Measurements from ENCODE around the gene NOD1. TPM values are rescaled to one million over a fixed set of nuclear protein-coding genes. Genes with fewer than 3 reads are reported as not detected.

Gene NOD1
- total and polyA plus RNA-seq, 2 of the 8 experiments (the other 6 are each of a cell fraction or from before 2014, with no cell fraction given), result 3.8 to 6.5 TPM

DNA sequence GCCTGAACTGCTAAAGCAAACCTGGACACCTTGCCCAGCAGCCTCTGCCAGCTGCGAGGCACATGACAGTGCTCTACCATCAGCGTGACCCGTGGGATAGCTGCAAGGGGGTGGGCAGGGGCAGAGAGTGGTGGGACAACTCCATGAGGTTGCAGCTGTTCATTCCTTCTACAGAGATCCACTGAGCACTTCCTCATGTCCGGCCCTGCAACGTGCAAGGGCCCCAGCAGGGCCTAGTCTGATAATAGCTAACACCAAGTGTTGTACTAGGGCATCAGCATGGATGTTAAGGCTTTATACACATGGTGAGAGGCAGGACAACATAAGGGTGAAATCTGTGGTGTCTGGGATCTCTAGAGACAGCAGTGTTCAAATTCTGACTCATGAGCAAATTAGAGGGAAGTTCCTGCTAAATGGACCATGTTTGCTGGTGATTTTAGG is 14.3 kb downstream of the NOD1 start:
- WGBS, 2 experiments (ENCODE audit: extremely low coverage in 1 of 2, insufficient coverage in 1 of 2, insufficient read length in 1 of 2, insufficient replicate concordance in 2 of 2, low coverage in 1 of 2, low lambda C conversion rate in 2 of 2, missing lambda C conversion rate in 1 of 2), result 88% methylated on average over 5 of the region's 5 CpGs; no CpG with 5 or more reads in 1 of the 2 experiments
- H2AFZ ChIP-seq (ENCODE audit: low read length), result no peak overlapping the region
- no peak for DNase-seq (ENCODE audit: low read depth in 1 of 2, low spot score in 2 of 2)
- no peak overlapping the region for H4K8ac ChIP-seq (ENCODE audit: extremely low read depth, insufficient read depth, low read length)
- no peak overlapping the region for H2BK12ac ChIP-seq (ENCODE audit: low read depth, low read length)
- no peak overlapping the region for H3K9ac ChIP-seq (replicated peaks in 1 of 4; ENCODE audit: extremely low read depth in 1 of 4, low read depth in 3 of 4, low read length in 3 of 4)
- no peaks in the 10 kb centered on the region for H3K36me3 ChIP-seq (ENCODE audit: control insufficient read depth in 2 of 4, insufficient read depth in 4 of 4, low read length in 3 of 4)
- no peak overlapping the region for H2AK5ac ChIP-seq (ENCODE audit: low read depth, low read length)
- H3K56ac ChIP-seq (replicated peaks; ENCODE audit: insufficient read length, low read depth, low read length), result no peak overlapping the region
- no peak overlapping the region for H3K4me2 ChIP-seq (ENCODE audit: insufficient read depth in 1 of 2, low read depth in 2 of 2, low read length in 2 of 2)
- no peaks in the 10 kb centered on the region for H4K20me1 ChIP-seq (replicated peaks in 1 of 2; ENCODE audit: control insufficient read depth in 1 of 2, insufficient read depth in 2 of 2, low read length in 2 of 2)
- peak overlapping the region; percentile 48; the same call in 1 of the 2 replicates for H2BK15ac ChIP-seq (ENCODE audit: low read length)
- POLR2A ChIA-PET (ENCODE audit: partially characterized antibody), result interaction anchor here (0.7 to 1.3 kb wide), 3 partner anchors 14 to 138 kb away, joined by 3 to 6 read pairs (median 3); partner anchors contain the start of gene NOD1
- H3K27ac ChIP-seq (ENCODE audit: low read depth, low read length), result no peak overlapping the region
- CTCF ChIA-PET (ENCODE audit: partially characterized antibody), result interaction anchor here (0.6 to 2.8 kb wide), 5 partner anchors 12 to 1940 kb away, joined by 3 to 10 read pairs (median 4); no protein-coding TSS in a partner anchor
- no peak overlapping the region for H2BK20ac ChIP-seq (ENCODE audit: low read length)
- TF ChIP-seq BACH1 (IDR thresholded peaks at IDR 0.05; ENCODE audit: low read length), result no peak
- TF ChIP-seq SP1 (IDR thresholded peaks at IDR 0.05; ENCODE audit: low read depth, low read length), result no peak
- TF ChIP-seq SIN3A (conservative IDR thresholded peaks at IDR 0.05 in 1 of 2, IDR thresholded peaks at IDR 0.05 in 1 of 2; ENCODE audit: low read depth in 1 of 2, low read length in 2 of 2), result no peak
- no peak for TF ChIP-seq KDM1A (IDR thresholded peaks at IDR 0.05; ENCODE audit: borderline replicate concordance, low read length)
- no peak for TF ChIP-seq CREB1 (IDR thresholded peaks at IDR 0.05)
- TF ChIP-seq, protein P1, sequence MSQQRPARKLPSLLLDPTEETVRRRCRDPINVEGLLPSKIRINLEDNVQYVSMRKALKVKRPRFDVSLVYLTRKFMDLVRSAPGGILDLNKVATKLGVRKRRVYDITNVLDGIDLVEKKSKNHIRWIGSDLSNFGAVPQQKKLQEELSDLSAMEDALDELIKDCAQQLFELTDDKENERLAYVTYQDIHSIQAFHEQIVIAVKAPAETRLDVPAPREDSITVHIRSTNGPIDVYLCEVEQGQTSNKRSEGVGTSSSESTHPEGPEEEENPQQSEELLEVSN (IDR thresholded peaks at IDR 0.05), result no peak
- TF ChIP-seq, protein P2, sequence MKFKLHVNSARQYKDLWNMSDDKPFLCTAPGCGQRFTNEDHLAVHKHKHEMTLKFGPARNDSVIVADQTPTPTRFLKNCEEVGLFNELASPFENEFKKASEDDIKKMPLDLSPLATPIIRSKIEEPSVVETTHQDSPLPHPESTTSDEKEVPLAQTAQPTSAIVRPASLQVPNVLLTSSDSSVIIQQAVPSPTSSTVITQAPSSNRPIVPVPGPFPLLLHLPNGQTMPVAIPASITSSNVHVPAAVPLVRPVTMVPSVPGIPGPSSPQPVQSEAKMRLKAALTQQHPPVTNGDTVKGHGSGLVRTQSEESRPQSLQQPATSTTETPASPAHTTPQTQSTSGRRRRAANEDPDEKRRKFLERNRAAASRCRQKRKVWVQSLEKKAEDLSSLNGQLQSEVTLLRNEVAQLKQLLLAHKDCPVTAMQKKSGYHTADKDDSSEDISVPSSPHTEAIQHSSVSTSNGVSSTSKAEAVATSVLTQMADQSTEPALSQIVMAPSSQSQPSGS (IDR thresholded peaks at IDR 0.05; ENCODE audit: low read length), result no peak
- TF ChIP-seq YY1 (IDR thresholded peaks at IDR 0.05; ENCODE audit: low read depth, low read length), result no peak
- no peak for TF ChIP-seq PHF8 (conservative IDR thresholded peaks at IDR 0.05; ENCODE audit: low read depth, low read length)
- H2BK120ac ChIP-seq (replicated peaks; ENCODE audit: low read depth, low read length), result no peak overlapping the region
- no peaks in the 10 kb centered on the region for H3K9me3 ChIP-seq (ENCODE audit: insufficient read depth in 2 of 2, low read depth in 1 of 2, low read length in 1 of 2)
- no peak overlapping the region for H3K18ac ChIP-seq (ENCODE audit: extremely low read depth, low read length)
- no peak overlapping the region for H3K23ac ChIP-seq (ENCODE audit: insufficient read length)
- H3K4me1 ChIP-seq (replicated peaks in 1 of 4; ENCODE audit: control insufficient read depth in 3 of 4, insufficient read depth in 4 of 4, low read length in 3 of 4), result peaks cover 0 to 6% (median 1%) of the 10 kb centered on the region in 4 experiments; a peak in 2 of 7 replicates
- FAIRE-seq, result no peak
- no peak overlapping the region for H2BK5ac ChIP-seq (ENCODE audit: low read depth, low read length)
- H3K79me2 ChIP-seq (ENCODE audit: control insufficient read depth in 1 of 2, insufficient read depth in 2 of 2, low read length in 2 of 2), result no peaks in the 10 kb centered on the region
- H3K27me3 ChIP-seq (replicated peaks in 1 of 4; ENCODE audit: control insufficient read depth in 3 of 4, extremely low read depth in 1 of 4, insufficient read depth in 3 of 4, low read length in 3 of 4), result no peaks in the 10 kb centered on the region
- no peak overlapping the region for H3K4ac ChIP-seq (replicated peaks; ENCODE audit: insufficient read length, low read depth, low read length)
- no peak overlapping the region for H3K4me3 ChIP-seq (ENCODE audit: extremely low read depth in 1 of 4, insufficient read depth in 2 of 4, low read depth in 3 of 4, low read length in 4 of 4)
- no peak overlapping the region for H3K14ac ChIP-seq (ENCODE audit: insufficient read length)
- no peak overlapping the region for H4K5ac ChIP-seq (ENCODE audit: insufficient read length, low read depth, low read length)
- no peaks in the 10 kb centered on the region; the same call in 1 of the 2 replicates for H3K79me1 ChIP-seq (ENCODE audit: low read depth, low read length)
- H4K91ac ChIP-seq (replicated peaks; ENCODE audit: insufficient read length, low read length), result no peak overlapping the region
- no peaks in the 10 kb centered on the region for H3K23me2 ChIP-seq (ENCODE audit: low read depth, low read length)

All from H1 (cell line).